ENCODE results near the gene DNASE1L1.

DNASE1L1 gene

DNA sequence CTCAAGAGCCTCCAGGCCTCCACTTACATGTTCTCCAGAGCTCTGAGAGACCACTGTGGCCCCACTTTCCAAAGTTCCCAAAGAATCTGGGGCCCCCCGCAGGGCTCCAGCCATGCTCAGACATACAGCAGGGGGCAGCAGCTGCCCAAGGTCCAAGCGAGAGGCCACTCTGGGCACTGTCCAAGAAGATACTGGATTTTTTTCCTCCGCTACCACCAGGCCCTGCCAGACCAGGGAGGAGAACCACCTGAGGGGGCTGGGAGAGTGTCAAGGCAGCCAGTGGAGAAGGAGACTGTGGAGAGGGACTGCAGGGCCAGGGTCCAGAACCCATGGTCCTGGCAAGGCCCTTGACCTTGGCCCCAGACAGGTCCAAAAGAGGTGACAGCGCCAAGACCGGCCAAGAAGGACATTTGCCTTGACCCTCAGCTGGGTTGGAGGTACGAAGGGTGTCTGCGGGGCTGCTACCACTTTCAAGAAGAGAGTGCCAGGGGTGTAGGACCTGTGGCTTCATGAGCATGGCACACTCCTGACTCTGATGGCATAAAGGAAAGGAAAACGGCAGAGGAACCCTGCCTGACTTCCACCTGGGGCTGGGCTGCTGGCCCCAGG, 24.7 kb downstream of the DNASE1L1 start:
- in situ Hi-C loops (cut with HindIII; ENCODE audit: low sequenced_read_pairs) = no loop called here

DNA sequence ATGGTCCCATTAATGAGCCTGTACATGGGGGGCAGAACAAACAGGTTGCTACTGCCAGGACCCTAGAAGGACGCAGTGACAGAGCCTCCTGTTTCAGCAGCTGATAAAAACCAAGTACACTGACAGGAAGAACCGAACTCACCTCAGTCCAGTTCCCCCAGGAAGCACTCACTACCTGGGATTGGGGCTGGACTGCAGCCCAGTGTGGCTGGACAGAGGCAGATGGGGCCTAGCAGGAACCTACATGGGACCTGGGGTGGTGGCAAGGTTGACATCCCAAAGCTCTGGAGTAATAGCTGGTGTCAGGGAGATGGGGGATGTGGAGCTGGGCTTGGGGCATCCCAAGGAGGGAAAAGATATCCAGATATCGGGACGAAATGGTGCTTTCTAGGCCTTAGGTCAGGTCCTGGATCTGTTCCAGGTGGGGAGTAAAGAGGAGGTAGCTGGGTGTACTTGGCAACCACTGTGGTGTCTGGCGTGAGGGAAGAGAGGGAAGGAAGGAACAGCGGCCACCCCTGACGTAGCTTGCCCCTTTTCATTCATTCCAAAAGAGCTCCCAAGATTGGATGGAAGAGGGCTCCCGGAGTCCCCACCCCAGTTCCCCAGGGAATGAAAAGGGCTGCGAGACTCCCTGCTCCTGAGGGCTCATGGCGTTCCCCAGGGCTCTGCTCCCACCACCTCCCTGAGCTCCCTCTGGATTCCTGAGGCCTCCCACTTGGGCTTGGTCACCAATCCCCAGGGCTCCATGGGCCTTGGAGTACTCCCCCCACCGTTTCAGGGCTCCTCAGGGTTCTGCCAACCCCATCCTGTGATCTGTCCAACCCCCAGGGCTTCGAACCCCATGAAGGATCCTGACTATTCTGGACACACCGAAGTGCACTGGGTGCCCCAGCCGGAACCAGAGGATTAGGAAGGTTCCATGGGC, 25.4 kb downstream of the DNASE1L1 start:
- in situ Hi-C loops (cut with HindIII; ENCODE audit: low sequenced_read_pairs) = no loop called here

DNA sequence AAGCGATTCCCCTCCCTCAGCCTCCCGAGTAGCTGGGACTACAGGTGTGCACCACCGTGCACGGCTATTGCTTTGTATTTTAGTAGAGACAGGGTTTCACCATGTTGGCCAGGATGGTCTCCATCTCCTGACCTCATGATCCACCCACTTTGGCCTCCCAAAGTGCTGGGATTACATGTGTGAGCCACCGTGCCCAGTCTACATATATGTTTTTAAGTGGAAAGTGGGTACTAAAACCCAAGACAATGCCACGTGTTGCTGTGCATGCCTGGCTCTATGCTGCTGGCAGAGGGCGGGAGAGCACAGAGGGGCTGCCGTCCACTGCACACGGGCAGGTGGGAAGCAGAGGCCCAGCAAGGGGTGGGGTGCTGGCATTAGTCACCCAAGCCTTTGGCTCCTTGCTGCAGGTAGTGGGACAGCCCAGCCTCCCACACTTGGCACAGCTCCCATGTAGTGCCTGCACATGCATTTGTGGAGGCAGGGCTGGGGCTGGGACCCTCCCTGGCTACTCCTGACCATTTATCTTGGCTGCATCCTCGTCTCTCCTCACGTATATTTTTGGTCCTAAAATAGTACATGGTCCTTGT, 26.5 kb downstream of the DNASE1L1 start:
- in situ Hi-C loops (cut with HindIII; ENCODE audit: low sequenced_read_pairs) = no loop called here

DNA sequence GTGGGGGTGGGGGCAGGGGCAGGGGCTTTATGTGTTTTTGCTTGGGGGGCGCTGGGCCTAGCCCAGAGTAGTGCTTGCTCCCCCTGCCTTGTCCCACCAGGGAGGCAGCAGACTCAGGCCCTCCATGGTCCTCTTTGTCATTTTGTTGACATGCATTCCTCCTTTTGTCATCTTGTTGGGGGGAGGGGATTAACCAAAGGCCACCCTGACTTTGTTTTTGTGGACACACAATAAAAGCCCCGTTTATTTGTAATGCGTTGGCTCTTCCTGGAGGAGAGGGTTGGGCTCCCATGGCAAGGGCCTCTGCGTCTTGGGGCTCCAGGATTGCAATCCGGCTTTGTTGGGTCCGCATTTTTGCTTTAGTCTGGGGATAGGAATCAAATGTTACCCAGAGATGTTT, 27.8 kb downstream of the DNASE1L1 start:
- in situ Hi-C loops (cut with HindIII; ENCODE audit: low sequenced_read_pairs) = no loop called here

DNA sequence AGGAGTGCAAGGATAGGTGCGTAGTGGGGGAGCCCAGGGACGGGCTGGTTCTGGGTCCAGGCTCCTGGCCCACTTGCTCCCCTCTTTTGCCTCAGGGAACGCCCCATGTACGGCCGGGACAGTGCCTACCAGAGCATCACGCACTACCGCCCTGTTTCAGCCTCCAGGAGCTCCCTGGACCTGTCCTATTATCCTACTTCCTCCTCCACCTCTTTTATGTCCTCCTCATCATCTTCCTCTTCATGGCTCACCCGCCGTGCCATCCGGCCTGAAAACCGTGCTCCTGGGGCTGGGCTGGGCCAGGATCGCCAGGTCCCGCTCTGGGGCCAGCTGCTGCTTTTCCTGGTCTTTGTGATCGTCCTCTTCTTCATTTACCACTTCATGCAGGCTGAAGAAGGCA, 28.3 kb downstream of the DNASE1L1 start:
- in situ Hi-C loops (cut with HindIII; ENCODE audit: low sequenced_read_pairs) = no loop called here

DNA sequence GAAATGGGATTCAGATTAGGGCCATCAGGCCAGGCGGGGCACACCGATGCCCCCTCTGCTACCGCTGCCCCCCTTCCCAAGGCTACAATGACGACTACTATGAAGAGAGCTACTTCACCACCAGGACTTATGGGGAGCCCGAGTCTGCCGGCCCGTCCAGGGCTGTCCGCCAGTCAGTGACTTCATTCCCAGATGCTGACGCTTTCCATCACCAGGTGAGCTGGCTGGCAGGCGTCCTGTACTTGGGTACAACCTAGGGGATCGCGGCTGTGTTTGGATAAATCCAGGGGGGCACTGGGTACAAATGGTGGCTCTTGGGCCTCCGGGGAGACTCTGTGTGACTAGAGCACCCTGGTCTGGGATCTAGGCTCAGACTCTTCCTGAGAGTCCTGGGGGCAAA, 28.9 kb downstream of the DNASE1L1 start:
- in situ Hi-C loops (cut with HindIII; ENCODE audit: low sequenced_read_pairs) = no loop called here

DNA sequence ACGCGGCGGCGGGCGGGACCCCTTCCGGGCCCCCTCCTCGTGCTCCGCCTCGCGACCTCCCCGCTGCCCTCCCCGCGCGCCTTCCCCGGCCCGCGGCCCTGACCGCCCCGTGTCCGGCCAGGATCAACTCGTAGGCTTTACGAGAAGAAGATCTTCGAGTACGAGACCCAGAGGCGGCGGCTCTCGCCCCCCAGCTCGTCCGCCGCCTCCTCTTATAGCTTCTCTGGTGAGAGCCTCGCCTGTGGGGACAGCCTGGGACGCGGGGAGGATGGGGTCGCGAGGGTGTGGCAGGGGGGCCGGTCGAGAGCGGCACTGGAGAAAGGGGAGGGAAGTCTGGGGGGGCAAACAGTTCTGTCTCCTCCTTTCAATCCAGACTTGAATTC, 29.5 kb downstream of the DNASE1L1 start:
- in situ Hi-C loops (cut with HindIII; ENCODE audit: low sequenced_read_pairs) = no loop called here

DNA sequence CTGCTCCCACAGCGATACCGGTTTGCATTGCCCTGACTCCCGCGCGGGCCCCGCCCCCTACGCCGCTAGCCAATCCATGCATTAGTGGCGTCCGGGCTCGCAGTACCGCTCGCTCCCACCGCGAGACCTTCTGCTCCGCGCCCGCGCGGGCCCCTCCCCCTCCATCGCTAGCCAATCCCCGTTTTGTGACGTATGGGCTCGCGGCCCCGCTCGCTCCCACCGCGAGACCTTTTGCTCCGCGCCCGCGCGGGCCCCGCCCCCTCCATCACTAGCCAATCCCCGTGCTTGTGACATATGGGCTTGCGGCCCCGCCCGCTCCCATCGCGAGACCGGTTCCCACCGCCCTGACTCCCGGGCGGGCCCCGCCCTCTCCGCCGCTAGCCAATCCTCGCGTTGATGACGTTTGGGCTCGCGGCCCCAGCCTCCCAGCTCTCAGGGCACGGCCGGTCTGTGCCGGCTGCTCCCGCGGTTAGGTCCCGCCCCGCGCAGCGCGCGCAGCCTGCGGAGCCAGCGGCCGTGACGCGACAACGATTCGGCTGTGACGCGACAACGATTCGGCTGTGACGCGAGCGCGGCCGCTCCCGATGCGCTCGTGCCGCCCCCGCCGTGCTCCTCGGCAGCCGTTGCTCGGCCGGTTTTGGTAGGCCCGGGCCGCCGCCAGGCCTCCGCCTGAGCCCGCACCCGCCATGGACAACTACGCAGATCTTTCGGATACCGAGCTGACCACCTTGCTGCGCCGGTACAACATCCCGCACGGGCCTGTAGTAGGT, 30.1 kb downstream of the DNASE1L1 start, which contains the start of gene EMD:
Gene EMD (plus strand): TSS at position 497 of the 770 bp plus-strand sequence. CDS start 190 bp downstream, at position 687.
- in situ Hi-C loops (cut with HindIII; ENCODE audit: low sequenced_read_pairs) = no loop called here

DNA sequence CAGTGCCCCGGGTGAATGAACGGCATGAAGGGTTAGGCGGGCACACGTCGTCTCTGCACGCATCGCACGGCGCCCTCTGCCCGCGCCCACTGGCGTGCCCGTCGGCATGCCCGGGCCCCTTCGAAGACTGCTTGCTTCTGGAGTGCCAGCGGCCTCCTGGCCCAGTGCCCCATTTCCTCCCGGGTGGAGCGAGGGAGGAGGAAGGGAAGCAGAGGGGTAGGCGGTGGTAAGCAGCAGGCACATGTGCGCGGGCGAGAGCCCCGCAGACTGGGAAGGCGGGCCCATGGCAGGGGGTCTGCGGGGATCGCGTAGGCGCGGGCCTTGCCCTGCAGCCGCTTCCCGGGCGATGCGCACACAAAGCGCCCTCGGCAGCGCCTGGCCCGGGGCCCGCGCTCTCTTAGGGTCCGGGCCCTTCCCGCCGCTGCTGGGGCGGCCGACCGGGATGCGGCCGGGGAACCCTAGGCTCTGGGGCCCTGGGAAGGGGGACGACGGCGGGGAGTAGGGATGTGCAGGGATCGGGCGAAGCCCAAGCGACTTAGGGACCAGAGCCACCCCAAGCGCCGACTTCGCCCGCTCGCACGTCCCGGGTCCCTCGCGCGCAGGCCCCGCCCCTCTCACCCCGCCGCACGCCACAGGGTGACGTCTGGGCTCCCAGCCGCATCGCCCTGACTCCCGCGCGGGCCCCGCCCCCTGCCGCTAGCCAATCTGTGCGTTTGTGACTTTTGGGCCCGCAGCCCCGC, 30.8 kb downstream of the DNASE1L1 start:
- in situ Hi-C loops (cut with HindIII; ENCODE audit: low sequenced_read_pairs) = no loop called here

DNA sequence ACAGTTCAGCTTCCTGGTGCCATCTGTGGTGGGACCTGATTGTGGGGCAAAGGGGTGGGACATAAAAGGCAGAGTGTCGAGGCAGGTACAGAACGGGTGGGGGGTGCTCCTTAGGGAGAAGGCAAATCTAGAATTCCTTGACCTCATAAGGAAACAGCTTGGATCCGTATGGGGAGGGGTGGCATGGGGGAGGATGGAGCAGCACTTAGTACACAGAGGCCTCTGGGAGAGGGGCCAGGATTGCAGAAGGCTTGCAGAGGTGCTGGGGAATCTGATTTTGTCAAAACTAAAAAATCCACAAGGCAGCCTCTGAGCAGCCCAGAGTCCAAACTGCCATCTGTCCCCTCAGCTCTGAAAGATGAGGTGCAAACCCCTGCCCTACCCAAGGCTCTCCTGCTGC, 32.3 kb downstream of the DNASE1L1 start:
- in situ Hi-C loops (cut with HindIII; ENCODE audit: low sequenced_read_pairs) = no loop called here

DNA sequence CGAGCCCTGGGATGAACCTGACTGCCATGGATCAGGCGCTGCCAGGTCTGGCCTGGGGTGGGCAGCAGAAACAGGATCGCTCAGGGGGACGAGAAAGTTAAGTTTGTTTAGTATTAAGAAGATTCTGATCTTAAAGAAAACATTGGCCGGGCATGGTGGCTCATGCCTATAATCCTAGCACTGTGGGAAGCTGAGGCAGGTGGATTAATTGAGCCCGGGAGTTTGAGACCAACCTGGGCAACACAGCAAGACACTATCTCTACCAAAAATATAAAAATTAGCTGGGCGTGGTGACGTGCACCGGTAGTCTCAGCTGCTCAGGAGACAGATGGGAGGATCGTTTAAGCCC, 33.9 kb downstream of the DNASE1L1 start:
- in situ Hi-C loops (cut with HindIII; ENCODE audit: low sequenced_read_pairs) = no loop called here

DNA sequence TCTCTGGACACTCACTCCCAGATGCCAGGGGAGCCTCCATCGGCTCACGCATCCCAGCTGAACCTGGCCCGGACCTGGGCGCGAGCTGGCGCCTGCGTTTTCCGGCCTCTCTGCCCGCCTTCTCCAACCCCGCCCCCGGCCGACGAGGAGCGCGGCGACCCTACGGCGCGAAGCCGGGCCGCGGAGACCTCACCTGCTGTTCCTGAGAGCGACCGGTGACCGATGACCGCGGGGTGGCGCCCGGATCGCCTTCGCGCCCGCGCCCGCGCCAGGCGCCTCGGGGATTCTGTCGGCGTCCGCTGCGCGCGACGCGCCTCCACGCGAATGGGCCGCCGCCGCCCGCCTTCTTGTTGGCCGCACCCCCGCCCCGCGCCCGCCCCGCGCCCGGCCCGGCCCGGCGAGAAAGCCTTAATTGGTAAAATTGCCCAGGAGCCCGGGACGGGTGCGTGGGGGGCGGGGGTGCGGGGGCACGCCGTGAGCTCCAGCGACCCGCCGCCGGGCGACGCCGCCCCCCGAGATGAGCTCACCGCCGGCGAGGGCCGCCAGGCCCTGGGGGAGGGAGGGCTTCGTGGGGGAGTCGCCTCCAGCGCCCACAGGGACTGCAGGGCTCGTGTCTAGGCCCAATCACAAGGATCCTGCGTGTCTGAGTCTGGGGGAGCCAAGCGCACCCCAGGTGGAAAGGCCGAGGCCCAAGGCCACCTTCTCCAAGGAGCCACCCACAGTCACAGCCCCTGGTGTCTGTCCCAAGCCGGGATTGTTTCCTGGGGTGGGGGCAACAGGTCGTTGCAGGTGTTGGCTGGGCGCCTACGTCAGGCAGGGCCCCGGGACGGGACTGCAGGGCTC, 34.5 kb downstream of the DNASE1L1 start, which contains the start of gene FLNA:
Gene FLNA (minus strand): TSS at position 322 of the 843 bp plus-strand sequence. CDS start 3,389 bp downstream, outside the sequence.
- in situ Hi-C loops (cut with HindIII; ENCODE audit: low sequenced_read_pairs) = no loop called here

DNA sequence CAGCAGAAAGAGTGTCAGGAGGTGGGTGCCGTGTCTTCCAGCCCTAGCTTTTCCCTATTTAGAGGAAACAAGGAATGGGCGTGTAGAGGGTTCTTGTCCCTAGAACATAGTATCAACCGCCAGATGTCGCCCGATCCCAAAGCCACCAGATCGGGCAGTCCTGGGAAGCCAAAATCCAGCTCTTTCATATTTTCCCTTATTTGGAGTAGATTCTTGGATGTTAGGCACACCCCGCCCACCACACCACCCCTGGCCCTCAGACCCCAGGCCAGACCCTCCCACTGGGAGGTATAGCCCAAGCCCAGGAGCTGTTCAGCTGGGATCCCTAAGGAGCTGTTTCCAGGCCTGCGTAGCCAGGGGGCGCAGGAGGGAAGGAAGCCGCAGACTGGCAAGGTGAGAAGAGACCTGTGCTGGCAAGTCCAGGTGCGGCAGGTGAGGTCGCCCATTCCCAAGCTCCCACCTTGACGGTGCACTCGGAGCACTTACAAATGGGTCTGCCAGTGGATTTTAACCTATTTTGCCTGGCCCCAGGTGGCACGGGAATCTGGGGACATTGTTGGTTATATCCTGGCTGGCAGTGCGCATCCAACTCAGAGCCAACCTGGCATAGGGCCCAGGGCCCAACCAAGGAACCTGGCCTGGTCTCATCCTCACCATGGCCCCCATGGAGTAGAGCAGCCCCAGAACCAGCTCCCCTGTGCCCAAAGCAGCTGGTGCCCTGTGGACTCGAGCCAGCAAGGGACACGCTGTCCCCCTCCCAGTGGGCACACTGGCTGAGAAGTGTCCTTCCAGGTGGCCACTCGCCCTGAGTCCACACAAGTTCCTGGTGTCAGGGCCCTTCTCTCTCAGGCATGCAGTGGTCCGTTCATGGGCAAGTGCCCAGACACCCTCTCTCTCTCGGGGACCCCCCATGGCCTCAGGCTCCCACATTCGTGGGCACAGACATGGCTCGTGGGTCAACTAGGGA, 35.4 kb downstream of the DNASE1L1 start:
- in situ Hi-C loops (cut with HindIII; ENCODE audit: low sequenced_read_pairs) = no loop called here

DNA sequence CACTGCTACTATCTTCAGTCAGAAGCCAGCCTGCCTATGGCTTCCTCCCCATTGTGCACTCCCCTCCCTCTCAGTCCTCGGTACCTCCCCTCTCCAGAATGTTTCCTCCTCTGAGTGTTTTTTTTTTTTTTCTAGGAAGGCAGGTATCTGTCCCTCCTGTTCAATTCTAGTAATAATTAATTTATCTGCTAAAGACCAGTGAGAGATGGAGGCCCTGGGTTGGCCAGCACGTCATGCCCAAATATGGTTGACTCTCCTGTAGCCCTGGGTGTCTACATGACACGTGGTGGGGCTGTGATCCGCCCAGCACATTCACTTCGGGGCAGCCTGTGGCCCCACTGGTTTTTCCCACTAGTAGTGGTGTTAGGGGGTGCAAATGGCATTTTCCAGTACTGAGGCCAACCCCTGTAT, 36.4 kb downstream of the DNASE1L1 start:
- in situ Hi-C loops (cut with HindIII; ENCODE audit: low sequenced_read_pairs) = no loop called here

DNA sequence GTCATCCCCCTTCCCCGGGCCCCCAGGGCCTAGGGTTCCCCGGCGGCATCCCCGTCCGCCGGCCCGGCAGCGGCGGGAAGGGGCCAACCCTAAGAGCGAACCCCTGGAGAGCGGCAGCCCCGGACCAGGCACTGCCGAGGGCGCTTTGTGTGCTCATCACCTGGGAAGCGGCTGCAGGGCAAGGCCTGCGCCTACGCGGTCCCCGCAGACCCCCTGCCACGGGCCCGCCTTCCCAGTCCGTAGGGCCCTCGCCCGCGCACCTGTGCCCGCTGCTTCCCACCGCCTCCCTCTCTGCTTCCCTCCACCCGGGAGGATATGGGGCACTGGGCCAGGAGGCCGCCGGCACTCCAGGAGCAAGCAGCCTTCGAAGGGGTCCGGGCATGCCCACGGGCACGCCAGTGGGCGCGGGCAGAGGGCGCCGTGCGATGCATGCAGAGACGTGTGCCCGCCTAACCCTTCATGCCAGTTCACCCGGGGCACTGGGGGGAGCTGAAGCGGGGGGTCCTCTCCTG, 37.2 kb downstream of the DNASE1L1 start:
- in situ Hi-C loops (cut with HindIII; ENCODE audit: low sequenced_read_pairs) = no loop called here

DNA sequence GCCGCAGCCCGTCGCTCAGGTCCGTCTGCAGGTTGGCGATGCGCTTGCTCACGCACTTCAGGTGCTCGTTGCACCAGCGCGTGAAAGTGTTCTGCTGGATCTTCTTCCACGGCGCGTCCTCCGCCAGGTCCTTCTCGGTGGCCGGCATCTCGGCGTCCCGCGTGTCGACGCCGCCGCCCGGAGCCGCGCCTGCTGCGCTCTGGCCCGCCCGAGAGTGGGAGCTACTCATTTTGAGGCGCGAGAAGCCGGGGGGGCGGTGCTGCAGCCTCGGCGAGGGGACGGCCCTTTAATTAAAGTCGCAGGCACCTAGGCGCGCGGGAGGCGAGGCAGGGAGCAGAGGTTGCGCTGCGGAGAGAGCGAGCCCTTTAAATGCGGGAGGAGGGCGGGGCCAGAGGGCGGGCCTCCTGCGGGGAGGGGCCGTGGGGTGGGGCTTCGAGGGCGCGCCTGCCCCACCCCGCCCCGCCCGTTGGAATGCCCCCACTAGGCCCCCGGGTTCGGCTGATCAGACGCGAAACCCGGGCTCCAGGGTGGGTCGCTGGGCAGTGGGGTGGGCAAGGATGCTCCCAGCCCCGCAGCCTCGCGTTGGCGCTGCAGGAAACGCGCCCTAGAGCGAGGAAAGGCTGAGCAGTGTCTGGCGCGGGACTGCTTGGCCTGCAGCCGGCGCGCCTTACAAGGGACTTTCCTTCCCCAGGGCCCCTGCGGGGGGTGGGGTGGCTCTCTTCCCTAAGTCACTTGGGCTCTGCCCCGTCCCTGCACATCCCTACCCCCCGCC, 37.9 kb downstream of the DNASE1L1 start:
- in situ Hi-C loops (cut with HindIII; ENCODE audit: low sequenced_read_pairs) = no loop called here

DNA sequence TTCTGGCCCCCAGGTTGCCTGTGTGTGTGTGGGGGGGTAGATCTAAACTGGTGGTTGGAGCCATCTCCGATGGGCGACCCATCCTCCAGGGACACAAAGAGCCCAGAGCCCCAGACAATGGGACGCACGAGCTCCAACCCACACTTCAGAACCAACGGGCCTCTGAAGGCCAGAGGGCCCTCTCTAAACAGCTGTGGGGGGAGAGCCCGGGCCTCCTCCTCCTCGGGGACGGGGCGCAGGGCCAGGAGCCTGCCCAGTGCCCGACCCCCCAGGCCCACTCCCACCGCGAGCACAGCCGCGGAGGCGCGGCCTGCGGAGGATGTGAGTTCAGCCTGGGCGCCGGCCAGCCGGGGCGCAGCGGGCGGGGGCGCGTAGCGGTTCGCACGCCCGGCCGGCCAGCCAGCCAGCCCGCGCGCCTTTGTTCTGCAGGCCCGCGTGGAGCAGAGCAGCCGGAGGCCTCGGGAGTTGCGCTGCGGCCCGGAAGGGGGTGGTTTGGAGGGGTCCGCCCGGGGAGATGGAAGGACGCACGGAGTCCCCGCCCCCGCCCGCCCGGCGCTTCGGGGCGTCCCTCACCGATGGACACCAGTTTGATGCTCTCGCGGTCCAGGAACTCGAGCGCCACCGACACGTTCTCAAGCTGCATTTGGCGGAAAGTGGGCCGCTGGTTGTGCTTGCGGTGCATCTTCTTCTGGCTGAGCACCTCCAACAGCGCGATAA, 38.6 kb downstream of the DNASE1L1 start:
- in situ Hi-C loops (cut with HindIII; ENCODE audit: low sequenced_read_pairs) = no loop called here
